CD14-positive monocyte (primary cell): ENCODE measurements around the gene HERPUD2. TPM values are rescaled to one million over a fixed set of nuclear protein-coding genes. Genes with fewer than 3 reads are reported as not detected.

Source experiments
- DNase-seq, 3 donors: peaks; one replicate each; pipeline ENCODE4 v3.0.0-alpha.2; 2011 to 2022
- H2AFZ ChIP-seq: 2 replicates; pipeline ENCODE4 v1.6.0; 2012; ENCODE audit warnings: mild to moderate bottlenecking, low read depth, low read length, inconsistent platforms; ENCODE audit not compliant: insufficient read depth, poor library complexity, severe bottlenecking
- H3K27ac ChIP-seq, 2 donors: 1 replicate in 1 of 2; 2 replicates in 1 of 2; pipeline ENCODE4 v1.5.1; 2012 to 2013; ENCODE audit warnings: low read length in 2 of 2, control low read depth in 1 of 2, inconsistent platforms in 1 of 2, low read depth in 1 of 2, mild to moderate bottlenecking in 1 of 2
- H3K27me3 ChIP-seq, 2 donors: one replicate each; pipeline versions ENCODE4 v1.6.0 to v1.6.1; 2011 to 2013; ENCODE audit warnings: low read length in 2 of 2; ENCODE audit not compliant: control insufficient read depth in 2 of 2, insufficient read depth in 2 of 2
- H3K36me3 ChIP-seq, 2 donors: replicated peaks in 1 of 2; 1 replicate in 1 of 2; 2 replicates in 1 of 2; pipeline versions ENCODE4 v1.5.1 to v1.6.1; 2012 to 2013; ENCODE audit warnings: low read length in 2 of 2, control low read depth in 1 of 2, inconsistent platforms in 1 of 2, mild to moderate bottlenecking in 1 of 2; ENCODE audit not compliant: insufficient read depth in 2 of 2, control insufficient read depth in 1 of 2
- H3K4me1 ChIP-seq, 2 donors: 1 replicate in 1 of 2; 2 replicates in 1 of 2; pipeline versions ENCODE4 v1.5.1 to v1.6.1; 2012 to 2013; ENCODE audit warnings: low read length in 2 of 2, control low read depth in 1 of 2, inconsistent platforms in 1 of 2, mild to moderate bottlenecking in 1 of 2, moderate library complexity in 1 of 2; ENCODE audit not compliant: insufficient read depth in 2 of 2, control insufficient read depth in 1 of 2
- H3K4me2 ChIP-seq: replicated peaks from 2 replicates; pipeline ENCODE3; 2012; ENCODE audit warnings: low read length, moderate library complexity, mild to moderate bottlenecking; ENCODE audit not compliant: poor library complexity, severe bottlenecking; ENCODE audit errors: extremely low read depth
- H3K4me3 ChIP-seq, 3 experiments: fragments of 200-600 bp in 1 of 3; sonication (generic) in 1 of 3; replicated peaks in 1 of 3; 1 replicate in 2 of 3; 2 replicates in 1 of 3; pipeline ENCODE4 v1.5.1; 2011 to 2013; ENCODE audit warnings: low read length in 3 of 3, mild to moderate bottlenecking in 3 of 3, control low read depth in 2 of 3, low read depth in 2 of 3, inconsistent platforms in 1 of 3, moderate library complexity in 1 of 3
- H3K79me2 ChIP-seq: 2 replicates; pipeline ENCODE4 v1.6.0; 2012; ENCODE audit warnings: mild to moderate bottlenecking, control low read depth, inconsistent platforms, low read length, moderate library complexity; ENCODE audit not compliant: insufficient read depth
- H3K9ac ChIP-seq: 2 replicates; pipeline ENCODE4 v1.6.0; 2017; ENCODE audit warnings: low read length, mild to moderate bottlenecking; ENCODE audit not compliant: insufficient read depth, poor library complexity, severe bottlenecking
- H3K9me3 ChIP-seq, 2 donors: replicated peaks in 1 of 2; 1 replicate in 1 of 2; 2 replicates in 1 of 2; pipeline versions ENCODE4 v1.5.1 to v1.6.1; 2012 to 2013; ENCODE audit warnings: low read length in 2 of 2, control low read depth in 1 of 2; ENCODE audit not compliant: control insufficient read depth in 1 of 2, insufficient read depth in 1 of 2
- H4K20me1 ChIP-seq: 2 replicates; pipeline ENCODE4 v1.6.0; 2012; ENCODE audit warnings: mild to moderate bottlenecking, low read length, control low read depth, moderate library complexity; ENCODE audit not compliant: insufficient read depth
- H3K27ac Mint-ChIP-seq, 7 donors: one replicate each; pipeline ENCODE4 v1.8.0; 2020; ENCODE audit warnings: mild to moderate bottlenecking in 7 of 7, mixed read lengths in 7 of 7, moderate library complexity in 6 of 7, inconsistent platforms in 2 of 7
- H3K27me3 Mint-ChIP-seq, 3 donors: one replicate each; pipeline ENCODE4 v1.8.0; 2021 to 2022; ENCODE audit warnings: low read depth in 3 of 3, mild to moderate bottlenecking in 3 of 3, mixed read lengths in 3 of 3, moderate library complexity in 3 of 3, inconsistent platforms in 1 of 3
- H3K36me3 Mint-ChIP-seq, 2 donors: one replicate each; pipeline ENCODE4 v1.8.0; 2020; ENCODE audit warnings: mixed read lengths in 2 of 2, inconsistent platforms in 1 of 2, mild to moderate bottlenecking in 1 of 2
- H3K4me1 Mint-ChIP-seq: one replicate; pipeline ENCODE4 v1.8.0; 2020; ENCODE audit warnings: mild to moderate bottlenecking, mixed read lengths
- H3K4me3 Mint-ChIP-seq, 2 donors: one replicate each; pipeline ENCODE4 v1.8.0; 2020; ENCODE audit warnings: mild to moderate bottlenecking in 2 of 2, mixed read lengths in 2 of 2, moderate library complexity in 1 of 2
- H3K9me3 Mint-ChIP-seq, 7 donors: one replicate each; pipeline ENCODE4 v1.8.0; 2020 to 2022; ENCODE audit warnings: mixed read lengths in 7 of 7, mild to moderate bottlenecking in 6 of 7, moderate library complexity in 6 of 7, inconsistent platforms in 2 of 7
- WGBS: methylation state at CpG from one replicate; pipeline ENCODE4 v1.1.5; 2013; ENCODE audit warnings: missing lambda C conversion rate; ENCODE audit not compliant: insufficient coverage; 5-methylcytosine and 5-hydroxymethylcytosine counted together
- intact Hi-C, 2 donors: fragments of 100-400 bp; cut with micrococcal nuclease; formaldehyde crosslinking; loops; one replicate each; pipeline versions ENCODE4 v1.15.0 to v1.15.1; 2023
- polyA plus RNA-seq, 3 donors: library from polyadenylated mRNA; depleted of rRNA in 1 of 3; unstranded in 2 of 3; stranded (reverse) in 1 of 3; fragments of 300-500 nt in 2 of 3; fragments of >200 nt in 1 of 3; fragmentation: Illumina TruSeq in 2 of 3; gene quantifications; 1 replicate in 2 of 3; 2 replicates in 1 of 3; pipeline ENCODE4 v1.2.3, GENCODE V29; 2012 to 2021
- TF ChIP-seq, protein P1 (sequence below): fragments of 200-600 bp; IDR thresholded peaks from one replicate; pipeline ENCODE4 v1.8.0; 2022; ENCODE audit warnings: antibody characterized with exemption, mild to moderate bottlenecking

The HERPUD2 gene
- polyA plus RNA-seq, 3 donors = 36.1 to 40.9 (median 36.4) TPM

GRCh38 chr7:35697414-35698175, 2.7 kb upstream of the HERPUD2 start:
- 100% methylated on average over 1 of the region's 10 CpGs for WGBS
- Mint-ChIP-seq H3K36me3 (peaks cover 5 to 13% of the 10 kb centered on the region in 2 donors), H3K4me1 (peaks cover 40% of the 10 kb centered on the region), H3K4me3 (no peak overlapping the region), H3K27ac (peak overlapping the region in 2 of 7 donors; percentile 46 to 75), H3K9me3 (peaks cover 0 to 7% (median 2%) of the 10 kb centered on the region in 7 donors), H3K27me3 (peaks cover 0 to 2% (median 0%) of the 10 kb centered on the region in 3 donors)
- no peaks in the 10 kb centered on the region for H4K20me1 ChIP-seq
- H3K9ac ChIP-seq = no peak overlapping the region
- peaks cover 24% of the 10 kb centered on the region for H3K79me2 ChIP-seq
- intact Hi-C loops = loop anchor here in 1 of 2 donors (5.0 kb wide), 1 partner anchor 105 kb away; the partner anchor contains the start of gene SEPTIN7
- H3K4me2 ChIP-seq = no peak overlapping the region
- DNase-seq = peak in 2 of 3 donors; percentile 39 to 55
- no peaks in the 10 kb centered on the region for H3K36me3 ChIP-seq
- H2AFZ ChIP-seq = no peak overlapping the region
- H3K27me3 ChIP-seq = no peaks in the 10 kb centered on the region
- H3K27ac ChIP-seq = peak overlapping the region in 1 of 2 donors; percentile 17
- H3K9me3 ChIP-seq = no peaks in the 10 kb centered on the region
- peaks cover 31 to 42% of the 10 kb centered on the region in 2 donors for H3K4me1 ChIP-seq
- H3K4me3 ChIP-seq = no peak overlapping the region
- TF ChIP-seq, protein P1, sequence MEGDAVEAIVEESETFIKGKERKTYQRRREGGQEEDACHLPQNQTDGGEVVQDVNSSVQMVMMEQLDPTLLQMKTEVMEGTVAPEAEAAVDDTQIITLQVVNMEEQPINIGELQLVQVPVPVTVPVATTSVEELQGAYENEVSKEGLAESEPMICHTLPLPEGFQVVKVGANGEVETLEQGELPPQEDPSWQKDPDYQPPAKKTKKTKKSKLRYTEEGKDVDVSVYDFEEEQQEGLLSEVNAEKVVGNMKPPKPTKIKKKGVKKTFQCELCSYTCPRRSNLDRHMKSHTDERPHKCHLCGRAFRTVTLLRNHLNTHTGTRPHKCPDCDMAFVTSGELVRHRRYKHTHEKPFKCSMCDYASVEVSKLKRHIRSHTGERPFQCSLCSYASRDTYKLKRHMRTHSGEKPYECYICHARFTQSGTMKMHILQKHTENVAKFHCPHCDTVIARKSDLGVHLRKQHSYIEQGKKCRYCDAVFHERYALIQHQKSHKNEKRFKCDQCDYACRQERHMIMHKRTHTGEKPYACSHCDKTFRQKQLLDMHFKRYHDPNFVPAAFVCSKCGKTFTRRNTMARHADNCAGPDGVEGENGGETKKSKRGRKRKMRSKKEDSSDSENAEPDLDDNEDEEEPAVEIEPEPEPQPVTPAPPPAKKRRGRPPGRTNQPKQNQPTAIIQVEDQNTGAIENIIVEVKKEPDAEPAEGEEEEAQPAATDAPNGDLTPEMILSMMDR = no peak

DNA sequence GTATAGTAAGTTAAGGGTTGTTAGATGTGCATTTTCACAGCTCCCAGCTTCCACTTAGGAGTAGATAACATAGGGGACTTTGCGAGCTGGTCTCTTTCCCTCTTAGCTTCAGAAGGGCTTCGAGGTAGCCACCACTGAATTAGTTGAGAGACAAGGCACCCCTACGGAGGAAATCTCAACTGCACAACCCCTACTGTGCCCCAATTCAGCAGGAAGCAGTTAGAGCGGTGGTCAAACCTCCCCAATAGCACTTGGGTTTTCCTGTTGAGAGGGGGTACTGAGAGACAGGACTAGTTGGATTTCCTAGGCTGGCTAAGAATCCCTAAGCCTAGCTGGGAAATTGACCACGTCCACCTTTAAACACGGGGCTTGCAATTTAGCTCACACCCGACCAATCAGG, 1.1 kb upstream of the HERPUD2 start:
- DNase-seq = no peak
- Histone ChIP-seq H3K4me1 (peaks cover 44 to 58% of the 10 kb centered on the region in 2 donors), H4K20me1 (peaks cover 10% of the 10 kb centered on the region), H3K79me2 (peaks cover 40% of the 10 kb centered on the region), H3K36me3 (no peaks in the 10 kb centered on the region), H3K27ac (peak overlapping the region in 1 of 2 donors; percentile 99), H3K9ac (no peak overlapping the region), H3K27me3 (no peaks in the 10 kb centered on the region), H3K4me2 (peak overlapping the region; percentile 95), H3K4me3 (peak overlapping the region in 1 of 3 experiments; percentile 97), H2AFZ (peak overlapping the region; percentile 97), H3K9me3 (no peaks in the 10 kb centered on the region)
- Mint-ChIP-seq H3K27ac (peak overlapping the region in 3 of 7 donors; percentile 50 to 97 (median 95)), H3K4me3 (peak overlapping the region; percentile 89 to 96), H3K36me3 (peaks cover 5 to 16% of the 10 kb centered on the region in 2 donors), H3K4me1 (peaks cover 56% of the 10 kb centered on the region), H3K27me3 (peaks cover 0 to 2% (median 0%) of the 10 kb centered on the region in 3 donors), H3K9me3 (peaks cover 0 to 11% (median 3%) of the 10 kb centered on the region in 7 donors)
- 100% methylated on average over 3 of the region's 7 CpGs for WGBS
- TF ChIP-seq, protein P1 = no peak
- intact Hi-C loops = loop anchor here in 1 of 2 donors (5.0 kb wide), 1 partner anchor 106 kb away; the partner anchor contains the start of gene SEPTIN7
